Body of pancreas (tissue), 4 donors: ENCODE data around the gene PARP8. TPM values are rescaled to one million over a fixed set of nuclear protein-coding genes. Genes with fewer than 3 reads are reported as not detected.
"Not testable (repeated sequence)": the region's sequence is repeated elsewhere in the genome, so short reads cannot be mapped to it uniquely, and the experiment has no call there.

Experiments used
- ATAC-seq: fragments of 150-250 bp; one replicate; pipeline ENCODE4 v1.9.1; 2016
- DNase-seq, 4 donors: peaks; one replicate each; pipeline ENCODE4 v3.0.0-alpha.2; 2019
- H3K27ac ChIP-seq, 4 donors: fragments of 200-600 bp; sonication (generic); 1 replicate in 3 of 4; 2 replicates in 1 of 4; pipeline versions ENCODE4 v1.5.1 to v1.6.1; 2016 to 2019; ENCODE audit warnings: mild to moderate bottlenecking in 1 of 4, mixed read lengths in 1 of 4, moderate library complexity in 1 of 4
- H3K27me3 ChIP-seq, 2 donors: fragments of 200-600 bp; sonication (generic); one replicate each; pipeline ENCODE4 v1.6.0; 2016; ENCODE audit warnings: mild to moderate bottlenecking in 1 of 2
- H3K36me3 ChIP-seq, 2 donors: fragments of 200-600 bp; sonication (generic); replicated peaks in 1 of 2; 2 replicates each; pipeline ENCODE4 v1.5.1; 2016; ENCODE audit warnings: low read depth in 2 of 2; ENCODE audit not compliant: insufficient read depth in 1 of 2
- H3K4me1 ChIP-seq: fragments of 200-600 bp; sonication (generic); one replicate; pipeline ENCODE4 v1.6.0; 2016
- H3K4me3 ChIP-seq, 2 donors: fragments of 200-600 bp; sonication (generic); 1 replicate in 1 of 2; 2 replicates in 1 of 2; pipeline ENCODE4 v1.5.1; 2016 to 2019
- H3K9me3 ChIP-seq, 3 donors: fragments of 200-600 bp; sonication (generic); 1 replicate in 2 of 3; 2 replicates in 1 of 3; pipeline ENCODE4 v1.5.1; 2016
- CTCF ChIP-seq, 7 experiments: fragments of 450-650 bp in 4 of 7; fragments of 200-600 bp in 3 of 7; sonication (generic) in 3 of 7; IDR thresholded peaks; one replicate each; pipeline ENCODE4 v1.5.1; 2016 to 2019; ENCODE audit warnings: antibody characterized with exemption in 7 of 7
- POLR2A ChIP-seq, 3 donors: fragments of 450-650 bp; IDR thresholded peaks; one replicate each; pipeline ENCODE4 v1.6.1; 2016; ENCODE audit warnings: antibody characterized with exemption in 3 of 3, mild to moderate bottlenecking in 2 of 3
- WGBS, 2 donors: methylation state at CpG; one replicate each; pipeline ENCODE4 v1.1.5; 2017; 5-methylcytosine and 5-hydroxymethylcytosine counted together
- intact Hi-C: fragments of 100-400 bp; cut with DNase I; formaldehyde crosslinking; loops from one replicate; pipeline ENCODE4 v1.15.1; 2023
- total RNA-seq, 2 donors: library from RNA; depleted of rRNA; stranded (reverse); fragments of >200 nt; gene quantifications; one replicate each; pipeline ENCODE4 v1.1.0, GENCODE V29; 2016

Gene PARP8
- total RNA-seq, 2 donors from 2014 or later: 13.5 to 17.9 TPM

DNA sequence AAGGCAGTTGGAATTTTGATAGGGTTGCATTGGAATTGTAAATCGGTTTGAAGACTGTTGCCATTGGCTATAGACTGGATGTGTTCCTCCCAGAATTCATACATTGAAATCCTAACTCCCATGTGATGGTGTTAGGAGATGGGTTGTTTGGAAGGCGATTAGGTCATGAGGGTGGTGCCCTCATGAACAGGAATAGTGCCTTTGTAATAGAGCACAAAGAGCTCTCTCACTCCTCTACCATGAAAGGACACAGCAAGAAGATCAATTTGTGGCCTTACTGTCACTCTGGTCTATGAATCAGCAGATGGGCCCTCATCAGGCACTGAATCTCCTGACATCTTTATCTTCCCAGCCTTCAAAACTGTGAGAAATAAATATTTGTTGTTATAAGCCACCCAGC lies 133.2 kb downstream of the PARP8 start:
- ATAC-seq (no peak), DNase-seq (no peak)
- TF ChIP-seq CTCF (IDR thresholded peaks at IDR 0.05) (no peak), POLR2A (IDR thresholded peaks at IDR 0.05) (no peak)
- H3K27ac ChIP-seq: no peak overlapping the region
- H3K9me3 ChIP-seq: no peaks in the 10 kb centered on the region
- H3K4me1 ChIP-seq: no peaks in the 10 kb centered on the region
- no peaks in the 10 kb centered on the region for H3K27me3 ChIP-seq
- intact Hi-C loops: no loop called here
- H3K36me3 ChIP-seq: peaks cover 0 to 3% of the 10 kb centered on the region in 2 donors
- no peak overlapping the region for H3K4me3 ChIP-seq
- WGBS, 2 donors: 87 to 96% methylated on average over 2 of the region's 2 CpGs

DNA sequence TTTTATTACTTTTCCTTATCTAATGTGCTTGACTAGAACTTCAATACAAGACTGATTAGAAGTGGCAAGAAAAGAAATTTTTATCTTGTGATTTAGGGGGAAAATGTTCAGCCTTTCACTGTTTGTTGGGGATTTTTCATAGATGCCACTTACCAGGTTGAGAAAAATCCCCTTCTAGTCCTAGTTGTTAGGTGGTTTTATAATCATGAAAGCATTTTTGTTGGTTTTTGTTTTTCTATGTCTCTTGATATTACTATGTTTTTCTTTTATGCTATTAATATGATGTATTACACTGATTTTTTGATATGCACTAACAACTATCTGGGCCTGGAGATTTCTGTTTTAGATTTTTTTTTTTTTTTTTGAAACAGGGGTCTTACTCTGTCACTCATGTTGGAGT lies 134.0 kb downstream of the PARP8 start:
- intact Hi-C loops: no loop called here
- Histone ChIP-seq H3K36me3 (no peaks in the 10 kb centered on the region), H3K4me1 (no peaks in the 10 kb centered on the region), H3K27me3 (no peaks in the 10 kb centered on the region), H3K27ac (no peak overlapping the region), H3K4me3 (no peak overlapping the region), H3K9me3 (no peaks in the 10 kb centered on the region)
- TF ChIP-seq POLR2A (IDR thresholded peaks at IDR 0.05) (no peak), CTCF (IDR thresholded peaks at IDR 0.05) (no peak)
- DNase-seq (no peak), ATAC-seq (no peak)

- Histone ChIP-seq H3K4me3 (no peak overlapping the region), H3K9me3 (no peaks in the 10 kb centered on the region), H3K27ac (no peak overlapping the region), H3K4me1 (no peaks in the 10 kb centered on the region), H3K36me3 (no peaks in the 10 kb centered on the region), H3K27me3 (no peaks in the 10 kb centered on the region)
- intact Hi-C loops: no loop called here
- 54% methylated on average over 2 of the region's 2 CpGs for WGBS, 2 donors
- no peak for ATAC-seq
- TF ChIP-seq CTCF (IDR thresholded peaks at IDR 0.05): no peak
- no peak for TF ChIP-seq POLR2A (IDR thresholded peaks at IDR 0.05)
- DNase-seq: no peak
These were observed 141.2 kb downstream of the PARP8 start for GRCh38 chr5:50807661-50808060.

- no peak for ATAC-seq
- intact Hi-C loops: no loop called here
These were observed 142.0 kb downstream of the PARP8 start for GRCh38 chr5:50808406-50808805.

GRCh38 chr5:50811746-50812145 lies 145.3 kb downstream of the PARP8 start:
- H3K4me1 ChIP-seq, H3K27me3 ChIP-seq, H3K9me3 ChIP-seq, H3K27ac ChIP-seq, DNase-seq, intact Hi-C loops, H3K4me3 ChIP-seq, H3K36me3 ChIP-seq, ATAC-seq: not testable (repeated sequence)
- WGBS, 2 donors: 96% methylated on average over 6 of the region's 6 CpGs

More at GRCh38 chr5:50808406-50808805, 142.0 kb downstream of the PARP8 start:
- no peaks in the 10 kb centered on the region for H3K9me3 ChIP-seq
- H3K27ac ChIP-seq: no peak overlapping the region
- TF ChIP-seq POLR2A (IDR thresholded peaks at IDR 0.05) (no peak), CTCF (IDR thresholded peaks at IDR 0.05) (no peak)
- no peak overlapping the region for H3K4me3 ChIP-seq
- 91 to 97% methylated on average over 3 of the region's 3 CpGs for WGBS, 2 donors
- H3K27me3 ChIP-seq: no peaks in the 10 kb centered on the region
- no peak for DNase-seq
- no peaks in the 10 kb centered on the region for H3K36me3 ChIP-seq
- H3K4me1 ChIP-seq: no peaks in the 10 kb centered on the region
